NCI-H1694 (cell line): ENCODE results near the gene APBB2.

Experiments used
- DNase-seq: peaks from one replicate; lab custom pipeline; 2025; lab: John Stamatoyannopoulos, UW

Gene APBB2

GRCh38 chr4:41135801-41136200 lies 78.5 kb downstream of the APBB2 start:
- DNase-seq, result no peak

- DNase-seq, result no peak
Measured at GRCh38 chr4:41134581-41134980, 79.8 kb downstream of the APBB2 start.

GRCh38 chr4:41133454-41134018 lies 80.8 kb downstream of the APBB2 start:
- no peak for DNase-seq

- no peak for DNase-seq
Measured at GRCh38 chr4:41132055-41132683, 82.2 kb downstream of the APBB2 start.

- DNase-seq, result no peak
Measured at GRCh38 chr4:41129936-41130440, 84.4 kb downstream of the APBB2 start.

- DNase-seq, result no peak
Measured at GRCh38 chr4:41129128-41129754, 85.1 kb downstream of the APBB2 start.

- DNase-seq, result no peak
Measured at GRCh38 chr4:41125558-41126311, 88.6 kb downstream of the APBB2 start.

- DNase-seq, result no peak
Measured at GRCh38 chr4:41124916-41125548, 89.3 kb downstream of the APBB2 start.

GRCh38 chr4:41122775-41123174 lies 91.6 kb downstream of the APBB2 start:
- no peak for DNase-seq

- no peak for DNase-seq
Measured at GRCh38 chr4:41122309-41122708, 92.0 kb downstream of the APBB2 start.

GRCh38 chr4:41121906-41122305 lies 92.4 kb downstream of the APBB2 start:
- no peak for DNase-seq

- no peak for DNase-seq
Measured at GRCh38 chr4:41120297-41121217, 93.8 kb downstream of the APBB2 start.

GRCh38 chr4:41119867-41120295 lies 94.5 kb downstream of the APBB2 start:
- DNase-seq, result no peak

- DNase-seq, result no peak
Measured at GRCh38 chr4:41111791-41112190, 102.6 kb downstream of the APBB2 start.

GRCh38 chr4:41110050-41110449 lies 104.3 kb downstream of the APBB2 start:
- no peak for DNase-seq

GRCh38 chr4:41108481-41108880 lies 105.9 kb downstream of the APBB2 start:
- no peak for DNase-seq

- no peak for DNase-seq
Measured at GRCh38 chr4:41106694-41107419, 107.5 kb downstream of the APBB2 start.

GRCh38 chr4:41106081-41106480 lies 108.3 kb downstream of the APBB2 start:
- no peak for DNase-seq

- no peak for DNase-seq
Measured at GRCh38 chr4:41104155-41104554, 110.2 kb downstream of the APBB2 start.

- no peak for DNase-seq
Measured at GRCh38 chr4:41103657-41104056, 110.7 kb downstream of the APBB2 start.
